CD14-positive monocyte (primary cell): ENCODE measurements around the gene C1QL2. TPM values are rescaled to one million over a fixed set of nuclear protein-coding genes. Genes with fewer than 3 reads are reported as not detected.

Experiments used
- DNase-seq, 3 donors: peaks; one replicate each; pipeline ENCODE4 v3.0.0-alpha.2; 2011 to 2022
- H2AFZ ChIP-seq: 2 replicates; pipeline ENCODE4 v1.6.0; 2012; ENCODE audit warnings: mild to moderate bottlenecking, low read depth, low read length, inconsistent platforms; ENCODE audit not compliant: insufficient read depth, poor library complexity, severe bottlenecking
- H3K27ac ChIP-seq, 2 donors: 1 replicate in 1 of 2; 2 replicates in 1 of 2; pipeline ENCODE4 v1.5.1; 2012 to 2013; ENCODE audit warnings: low read length in 2 of 2, control low read depth in 1 of 2, inconsistent platforms in 1 of 2, low read depth in 1 of 2, mild to moderate bottlenecking in 1 of 2
- H3K27me3 ChIP-seq, 2 donors: one replicate each; pipeline versions ENCODE4 v1.6.0 to v1.6.1; 2011 to 2013; ENCODE audit warnings: low read length in 2 of 2; ENCODE audit not compliant: control insufficient read depth in 2 of 2, insufficient read depth in 2 of 2
- H3K36me3 ChIP-seq, 2 donors: replicated peaks in 1 of 2; 1 replicate in 1 of 2; 2 replicates in 1 of 2; pipeline versions ENCODE4 v1.5.1 to v1.6.1; 2012 to 2013; ENCODE audit warnings: low read length in 2 of 2, control low read depth in 1 of 2, inconsistent platforms in 1 of 2, mild to moderate bottlenecking in 1 of 2; ENCODE audit not compliant: insufficient read depth in 2 of 2, control insufficient read depth in 1 of 2
- H3K4me1 ChIP-seq, 2 donors: 1 replicate in 1 of 2; 2 replicates in 1 of 2; pipeline versions ENCODE4 v1.5.1 to v1.6.1; 2012 to 2013; ENCODE audit warnings: low read length in 2 of 2, control low read depth in 1 of 2, inconsistent platforms in 1 of 2, mild to moderate bottlenecking in 1 of 2, moderate library complexity in 1 of 2; ENCODE audit not compliant: insufficient read depth in 2 of 2, control insufficient read depth in 1 of 2
- H3K4me2 ChIP-seq: replicated peaks from 2 replicates; pipeline ENCODE3; 2012; ENCODE audit warnings: low read length, moderate library complexity, mild to moderate bottlenecking; ENCODE audit not compliant: poor library complexity, severe bottlenecking; ENCODE audit errors: extremely low read depth
- H3K4me3 ChIP-seq, 3 experiments: fragments of 200-600 bp in 1 of 3; sonication (generic) in 1 of 3; replicated peaks in 1 of 3; 1 replicate in 2 of 3; 2 replicates in 1 of 3; pipeline ENCODE4 v1.5.1; 2011 to 2013; ENCODE audit warnings: low read length in 3 of 3, mild to moderate bottlenecking in 3 of 3, control low read depth in 2 of 3, low read depth in 2 of 3, inconsistent platforms in 1 of 3, moderate library complexity in 1 of 3
- H3K79me2 ChIP-seq: 2 replicates; pipeline ENCODE4 v1.6.0; 2012; ENCODE audit warnings: mild to moderate bottlenecking, control low read depth, inconsistent platforms, low read length, moderate library complexity; ENCODE audit not compliant: insufficient read depth
- H3K9ac ChIP-seq: 2 replicates; pipeline ENCODE4 v1.6.0; 2017; ENCODE audit warnings: low read length, mild to moderate bottlenecking; ENCODE audit not compliant: insufficient read depth, poor library complexity, severe bottlenecking
- H3K9me3 ChIP-seq, 2 donors: replicated peaks in 1 of 2; 1 replicate in 1 of 2; 2 replicates in 1 of 2; pipeline versions ENCODE4 v1.5.1 to v1.6.1; 2012 to 2013; ENCODE audit warnings: low read length in 2 of 2, control low read depth in 1 of 2; ENCODE audit not compliant: control insufficient read depth in 1 of 2, insufficient read depth in 1 of 2
- H4K20me1 ChIP-seq: 2 replicates; pipeline ENCODE4 v1.6.0; 2012; ENCODE audit warnings: mild to moderate bottlenecking, low read length, control low read depth, moderate library complexity; ENCODE audit not compliant: insufficient read depth
- H3K27ac Mint-ChIP-seq, 7 donors: one replicate each; pipeline ENCODE4 v1.8.0; 2020; ENCODE audit warnings: mild to moderate bottlenecking in 7 of 7, mixed read lengths in 7 of 7, moderate library complexity in 6 of 7, inconsistent platforms in 2 of 7
- H3K27me3 Mint-ChIP-seq, 3 donors: one replicate each; pipeline ENCODE4 v1.8.0; 2021 to 2022; ENCODE audit warnings: low read depth in 3 of 3, mild to moderate bottlenecking in 3 of 3, mixed read lengths in 3 of 3, moderate library complexity in 3 of 3, inconsistent platforms in 1 of 3
- H3K36me3 Mint-ChIP-seq, 2 donors: one replicate each; pipeline ENCODE4 v1.8.0; 2020; ENCODE audit warnings: mixed read lengths in 2 of 2, inconsistent platforms in 1 of 2, mild to moderate bottlenecking in 1 of 2
- H3K4me1 Mint-ChIP-seq: one replicate; pipeline ENCODE4 v1.8.0; 2020; ENCODE audit warnings: mild to moderate bottlenecking, mixed read lengths
- H3K4me3 Mint-ChIP-seq, 2 donors: one replicate each; pipeline ENCODE4 v1.8.0; 2020; ENCODE audit warnings: mild to moderate bottlenecking in 2 of 2, mixed read lengths in 2 of 2, moderate library complexity in 1 of 2
- H3K9me3 Mint-ChIP-seq, 7 donors: one replicate each; pipeline ENCODE4 v1.8.0; 2020 to 2022; ENCODE audit warnings: mixed read lengths in 7 of 7, mild to moderate bottlenecking in 6 of 7, moderate library complexity in 6 of 7, inconsistent platforms in 2 of 7
- CTCF ChIP-seq: fragments of 200-600 bp; IDR thresholded peaks from one replicate; pipeline ENCODE4 v1.8.0; 2022; ENCODE audit warnings: antibody characterized with exemption, mild to moderate bottlenecking
- WGBS: methylation state at CpG from one replicate; pipeline ENCODE4 v1.1.5; 2013; ENCODE audit warnings: missing lambda C conversion rate; ENCODE audit not compliant: insufficient coverage; 5-methylcytosine and 5-hydroxymethylcytosine counted together
- intact Hi-C, 2 donors: fragments of 100-400 bp; cut with micrococcal nuclease; formaldehyde crosslinking; loops; one replicate each; pipeline versions ENCODE4 v1.15.0 to v1.15.1; 2023
- polyA plus RNA-seq, 3 donors: library from polyadenylated mRNA; depleted of rRNA in 1 of 3; unstranded in 2 of 3; stranded (reverse) in 1 of 3; fragments of 300-500 nt in 2 of 3; fragments of >200 nt in 1 of 3; fragmentation: Illumina TruSeq in 2 of 3; gene quantifications; 1 replicate in 2 of 3; 2 replicates in 1 of 3; pipeline ENCODE4 v1.2.3, GENCODE V29; 2012 to 2021

The C1QL2 gene
- polyA plus RNA-seq, 3 donors, result not detected

GRCh38 chr2:119149611-119150010 lies 8.9 kb downstream of the C1QL2 start:
- H3K4me2 ChIP-seq, result no peak overlapping the region
- no peak overlapping the region for H2AFZ ChIP-seq
- no peaks in the 10 kb centered on the region for H3K4me1 ChIP-seq
- no peak overlapping the region for H3K27ac ChIP-seq
- peaks cover 0 to 5% of the 10 kb centered on the region in 2 donors for H3K9me3 ChIP-seq
- no peaks in the 10 kb centered on the region for H3K79me2 ChIP-seq
- H3K27me3 Mint-ChIP-seq, result peaks cover 23 to 35% (median 27%) of the 10 kb centered on the region in 3 donors
- no peak for DNase-seq
- no peaks in the 10 kb centered on the region for H4K20me1 ChIP-seq
- H3K9me3 Mint-ChIP-seq, result no peaks in the 10 kb centered on the region
- H3K4me3 ChIP-seq, result no peak overlapping the region
- no peak for TF ChIP-seq CTCF
- H3K4me1 Mint-ChIP-seq, result no peaks in the 10 kb centered on the region
- no peaks in the 10 kb centered on the region for H3K36me3 ChIP-seq
- no peak overlapping the region for H3K27ac Mint-ChIP-seq
- peaks cover 12 to 22% of the 10 kb centered on the region in 2 donors for H3K27me3 ChIP-seq
- H3K4me3 Mint-ChIP-seq, result no peak overlapping the region
- H3K36me3 Mint-ChIP-seq, result no peaks in the 10 kb centered on the region
- WGBS, result 88% methylated on average over 3 of the region's 6 CpGs
- no peak overlapping the region for H3K9ac ChIP-seq
- intact Hi-C loops, result no loop called here

- H3K4me1 Mint-ChIP-seq, result no peaks in the 10 kb centered on the region
- no peak for TF ChIP-seq CTCF
- Histone ChIP-seq H3K27me3 (peaks cover 2 to 7% of the 10 kb centered on the region in 2 donors), H4K20me1 (no peaks in the 10 kb centered on the region), H3K79me2 (no peaks in the 10 kb centered on the region), H3K4me1 (no peaks in the 10 kb centered on the region), H3K9me3 (no peaks in the 10 kb centered on the region), H3K27ac (no peak overlapping the region), H2AFZ (no peak overlapping the region), H3K36me3 (no peaks in the 10 kb centered on the region), H3K4me3 (no peak overlapping the region), H3K4me2 (no peak overlapping the region), H3K9ac (no peak overlapping the region)
- peaks cover 11 to 24% (median 21%) of the 10 kb centered on the region in 3 donors for H3K27me3 Mint-ChIP-seq
- no peak for DNase-seq
- no peak overlapping the region for H3K27ac Mint-ChIP-seq
- 75% methylated on average over 6 of the region's 11 CpGs for WGBS
- H3K9me3 Mint-ChIP-seq, result no peaks in the 10 kb centered on the region
- no peak overlapping the region for H3K4me3 Mint-ChIP-seq
- no peaks in the 10 kb centered on the region for H3K36me3 Mint-ChIP-seq
- intact Hi-C loops, result no loop called here
Measured at GRCh38 chr2:119147776-119148715, 10.5 kb downstream of the C1QL2 start.
